Mucosa of descending colon (tissue), 3 donors: Measurements from ENCODE around the gene RBM47. TPM values are rescaled to one million over a fixed set of nuclear protein-coding genes. Genes with fewer than 3 reads are reported as not detected.

ENCODE experiments used
- ATAC-seq: fragments of 200-7000 bp; cut with Tn5 transposase; one replicate; pipeline ENCODE4 v1.9.1; 2020; ENCODE audit warnings: mild to moderate bottlenecking, moderate library complexity
- DNase-seq, 3 donors: peaks; one replicate each; pipeline ENCODE4 v3.0.0-alpha.2; 2020
- H3K36me3 ChIP-seq: fragments of 200-600 bp; one replicate; pipeline ENCODE4 v1.8.0; 2021; ENCODE audit warnings: low read depth, mild to moderate bottlenecking
- H3K4me1 ChIP-seq: fragments of 200-600 bp; one replicate; pipeline ENCODE4 v1.8.0; 2021; ENCODE audit warnings: low read depth, mild to moderate bottlenecking
- H3K4me3 ChIP-seq: fragments of 200-600 bp; one replicate; pipeline ENCODE4 v1.8.0; 2021; ENCODE audit warnings: mild to moderate bottlenecking
- H3K9me3 ChIP-seq: fragments of 200-600 bp; one replicate; pipeline ENCODE4 v1.8.0; 2021; ENCODE audit warnings: mild to moderate bottlenecking
- CTCF ChIP-seq: fragments of 200-600 bp; IDR thresholded peaks from one replicate; pipeline ENCODE4 v1.8.0; 2022; ENCODE audit warnings: antibody characterized with exemption, mild to moderate bottlenecking
- intact Hi-C, 2 donors: fragments of 100-400 bp; cut with DNase I in 1 of 2; cut with micrococcal nuclease in 1 of 2; formaldehyde crosslinking; loops; one replicate each; pipeline versions ENCODE4 v1.11.0 to v1.11.1; 2022; cut with DNase I, micrococcal nuclease
- total RNA-seq, 3 donors: library from RNA; stranded (reverse); fragmentation: NEBNext Ultra II Directional in 2 of 3; extraction: Animal tissue kit (Norgen Biotek cat#: 25700) in 2 of 3; gene quantifications; one replicate each; pipeline versions ENCODE4 v1.2.1 to v1.2.4, GENCODE V29; 2021 to 2023
- donor health status: DM: no; HTN: no; CAD: no; lungs with moderate emphysema.
- donor health status: DM: no; HTN: no; CAD: no.
- donor health status: DM: no; HTN: yes; CAD: no.

The RBM47 gene
- total RNA-seq, 3 donors from 2014 or later = 144 to 309 (median 258) TPM

GRCh38 chr4:40575846-40576245 is 53.8 kb downstream of the RBM47 start:
- ATAC-seq (no peak), DNase-seq (no peak)
- Histone ChIP-seq H3K36me3 (no peaks in the 10 kb centered on the region), H3K4me1 (peaks cover 20% of the 10 kb centered on the region), H3K9me3 (no peaks in the 10 kb centered on the region), H3K4me3 (no peak overlapping the region)
- no peak for TF ChIP-seq CTCF
- intact Hi-C loops = no loop called here

DNA sequence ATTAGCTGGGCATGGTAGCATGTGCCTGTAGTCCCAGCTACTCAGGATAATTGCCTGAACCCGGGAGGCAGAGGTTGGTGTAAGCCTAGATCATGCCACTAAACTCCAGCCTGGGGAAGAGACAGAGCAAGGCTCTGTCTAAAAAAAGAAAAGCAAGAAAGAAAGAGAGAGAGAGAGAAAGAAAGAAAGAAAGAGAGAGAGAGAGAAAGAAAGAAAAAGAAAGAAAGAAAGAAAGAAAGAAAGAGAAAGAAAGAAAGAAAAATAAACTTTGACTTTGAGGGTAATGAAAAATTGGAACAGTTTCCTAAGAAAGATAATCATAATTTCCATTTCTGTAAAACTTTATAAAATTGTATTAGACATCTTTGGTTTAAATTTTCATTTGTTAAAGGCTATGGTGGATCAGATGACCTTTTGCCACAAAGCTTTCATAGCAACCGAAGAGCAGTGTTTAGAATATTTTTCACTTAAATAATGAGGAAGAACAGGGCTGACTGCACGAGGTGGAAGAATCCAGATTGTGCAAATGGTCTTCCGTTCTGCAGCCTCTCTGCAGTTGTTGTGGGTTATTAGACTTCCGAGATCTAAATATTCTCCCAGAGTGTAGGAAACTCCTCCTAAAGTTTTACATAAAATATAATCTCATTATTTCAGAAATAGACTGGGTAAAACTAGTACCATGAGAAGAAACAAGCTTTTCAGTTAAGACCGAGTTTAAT is 55.9 kb downstream of the RBM47 start:
- Histone ChIP-seq H3K9me3 (no peaks in the 10 kb centered on the region), H3K36me3 (no peaks in the 10 kb centered on the region), H3K4me1 (peaks cover 20% of the 10 kb centered on the region), H3K4me3 (no peak overlapping the region)
- ATAC-seq = no peak
- TF ChIP-seq CTCF = no peak
- intact Hi-C loops = no loop called here
- no peak for DNase-seq

GRCh38 chr4:40572692-40573310 is 56.9 kb downstream of the RBM47 start:
- H3K4me1 ChIP-seq = peaks cover 18% of the 10 kb centered on the region
- DNase-seq = no peak
- TF ChIP-seq CTCF = no peak
- no peak overlapping the region for H3K4me3 ChIP-seq
- no peaks in the 10 kb centered on the region for H3K9me3 ChIP-seq
- intact Hi-C loops = no loop called here
- no peaks in the 10 kb centered on the region for H3K36me3 ChIP-seq
- ATAC-seq = no peak

GRCh38 chr4:40571208-40571607 is 58.5 kb downstream of the RBM47 start:
- TF ChIP-seq CTCF = no peak
- intact Hi-C loops = no loop called here
- H3K4me3 ChIP-seq = no peak overlapping the region
- no peak for DNase-seq
- H3K4me1 ChIP-seq = peaks cover 2% of the 10 kb centered on the region
- ATAC-seq = no peak
- no peaks in the 10 kb centered on the region for H3K36me3 ChIP-seq
- no peaks in the 10 kb centered on the region for H3K9me3 ChIP-seq

GRCh38 chr4:40570348-40571077 is 59.2 kb downstream of the RBM47 start:
- TF ChIP-seq CTCF = no peak
- ATAC-seq (no peak), DNase-seq (no peak)
- intact Hi-C loops = no loop called here
- Histone ChIP-seq H3K9me3 (no peaks in the 10 kb centered on the region), H3K4me1 (no peaks in the 10 kb centered on the region), H3K36me3 (no peaks in the 10 kb centered on the region), H3K4me3 (no peak overlapping the region)
